Colonic mucosa (tissue), 4 donors: ENCODE measurements around the gene RAET1L. TPM values are rescaled to one million over a fixed set of nuclear protein-coding genes. Genes with fewer than 3 reads are reported as not detected.
"Not testable (repeated sequence)": the region's sequence is repeated elsewhere in the genome, so short reads cannot be mapped to it uniquely, and the experiment has no call there.

Source experiments
- DNase-seq: peaks from one replicate; pipeline ENCODE4 v3.0.0-alpha.2; 2020
- H3K27ac ChIP-seq: fragments of 200-600 bp; one replicate; pipeline ENCODE4 v1.8.0; 2021
- H3K27me3 ChIP-seq: fragments of 200-600 bp; one replicate; pipeline ENCODE4 v1.8.0; 2021
- H3K36me3 ChIP-seq: fragments of 200-600 bp; one replicate; pipeline ENCODE4 v1.8.0; 2021
- H3K4me1 ChIP-seq: fragments of 200-600 bp; one replicate; pipeline ENCODE4 v1.8.0; 2021; ENCODE audit warnings: mild to moderate bottlenecking
- H3K4me3 ChIP-seq: fragments of 200-600 bp; one replicate; pipeline ENCODE4 v1.8.0; 2021
- H3K9ac ChIP-seq, 2 donors: one replicate each; pipeline ENCODE4 v1.7.0; 2013; ENCODE audit warnings: control low read depth in 2 of 2, low read depth in 2 of 2, low read length in 2 of 2
- H3K9me3 ChIP-seq: fragments of 200-600 bp; one replicate; pipeline ENCODE4 v1.8.0; 2021
- intact Hi-C: fragments of 100-400 bp; cut with DNase I; formaldehyde crosslinking; loops from one replicate; pipeline ENCODE4 v1.14.1; 2022
- total RNA-seq, 2 donors: library from RNA; stranded (reverse); fragmentation: NEBNext Ultra II Directional in 1 of 2; extraction: Animal tissue kit (Norgen Biotek cat#: 25700) in 1 of 2; gene quantifications; one replicate each; pipeline ENCODE4 v1.2.1, GENCODE V29; 2021
- TF ChIP-seq, protein P1 (sequence below): fragments of 200-600 bp; IDR thresholded peaks from one replicate; pipeline ENCODE4 v1.8.0; 2022; ENCODE audit warnings: antibody characterized with exemption, mild to moderate bottlenecking
- donor health status: healthy.
- donor health status: DM: no; HTN: no; CAD: no.
- donor health status: DM: no; HTN: no; CAD: no.

The RAET1L gene
- total RNA-seq, 2 donors from 2014 or later: 0.24 to 3.2 TPM

DNA sequence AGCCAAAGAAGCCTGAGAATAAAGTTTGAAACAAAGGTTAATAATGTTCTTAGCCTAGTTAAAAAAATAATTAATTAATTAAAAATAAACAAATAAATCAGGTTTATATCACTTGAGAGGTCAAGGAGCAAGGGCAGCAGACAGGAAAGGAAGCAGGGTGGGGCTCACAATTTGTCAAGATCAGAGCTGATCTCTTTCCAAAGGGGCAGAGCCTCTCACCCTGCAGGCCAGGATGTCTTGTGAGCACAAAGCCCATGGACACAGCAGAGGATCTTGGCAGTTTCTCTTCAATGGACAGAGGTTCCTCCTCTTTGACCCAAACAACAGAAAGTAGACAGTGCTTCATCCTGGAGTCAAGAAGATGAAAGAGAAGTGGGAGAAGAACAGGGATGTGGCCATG is 46.7 kb downstream of the RAET1L start:
- peaks cover 17% of the 10 kb centered on the region for H3K27me3 ChIP-seq
- no peaks in the 10 kb centered on the region for H3K4me1 ChIP-seq
- no peaks in the 10 kb centered on the region for H3K9me3 ChIP-seq
- no peak overlapping the region for H3K9ac ChIP-seq
- TF ChIP-seq, protein P1, sequence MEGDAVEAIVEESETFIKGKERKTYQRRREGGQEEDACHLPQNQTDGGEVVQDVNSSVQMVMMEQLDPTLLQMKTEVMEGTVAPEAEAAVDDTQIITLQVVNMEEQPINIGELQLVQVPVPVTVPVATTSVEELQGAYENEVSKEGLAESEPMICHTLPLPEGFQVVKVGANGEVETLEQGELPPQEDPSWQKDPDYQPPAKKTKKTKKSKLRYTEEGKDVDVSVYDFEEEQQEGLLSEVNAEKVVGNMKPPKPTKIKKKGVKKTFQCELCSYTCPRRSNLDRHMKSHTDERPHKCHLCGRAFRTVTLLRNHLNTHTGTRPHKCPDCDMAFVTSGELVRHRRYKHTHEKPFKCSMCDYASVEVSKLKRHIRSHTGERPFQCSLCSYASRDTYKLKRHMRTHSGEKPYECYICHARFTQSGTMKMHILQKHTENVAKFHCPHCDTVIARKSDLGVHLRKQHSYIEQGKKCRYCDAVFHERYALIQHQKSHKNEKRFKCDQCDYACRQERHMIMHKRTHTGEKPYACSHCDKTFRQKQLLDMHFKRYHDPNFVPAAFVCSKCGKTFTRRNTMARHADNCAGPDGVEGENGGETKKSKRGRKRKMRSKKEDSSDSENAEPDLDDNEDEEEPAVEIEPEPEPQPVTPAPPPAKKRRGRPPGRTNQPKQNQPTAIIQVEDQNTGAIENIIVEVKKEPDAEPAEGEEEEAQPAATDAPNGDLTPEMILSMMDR: no peak
- H3K27ac ChIP-seq: no peak overlapping the region
- DNase-seq: no peak
- H3K36me3 ChIP-seq: no peaks in the 10 kb centered on the region
- no peak overlapping the region for H3K4me3 ChIP-seq
- intact Hi-C loops: no loop called here

DNA sequence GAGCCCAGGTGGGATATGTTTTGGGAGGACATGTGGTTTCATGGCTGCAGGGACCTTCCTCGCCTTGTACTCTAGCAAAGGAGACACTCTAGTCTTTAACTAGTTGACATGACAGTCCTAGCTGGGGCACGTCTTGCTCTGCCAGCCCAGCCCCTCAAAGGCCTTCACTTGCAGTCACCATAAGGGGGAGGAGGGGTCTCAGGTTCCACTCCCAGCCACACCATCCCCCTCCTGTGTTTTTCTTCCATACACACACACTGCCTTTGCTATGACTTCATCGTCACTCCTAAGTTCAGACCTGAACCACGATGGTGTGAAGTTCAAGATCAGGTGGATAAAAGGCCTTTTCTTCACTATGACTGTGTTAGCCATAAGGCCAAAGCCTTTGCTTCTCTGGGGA is 48.1 kb downstream of the RAET1L start:
- TF ChIP-seq, protein P1: no peak
- Histone ChIP-seq H3K27ac (no peak overlapping the region), H3K27me3 (peaks cover 5% of the 10 kb centered on the region), H3K36me3 (no peaks in the 10 kb centered on the region), H3K9ac (no peak overlapping the region), H3K9me3 (no peaks in the 10 kb centered on the region), H3K4me1 (no peaks in the 10 kb centered on the region), H3K4me3 (no peak overlapping the region)
- intact Hi-C loops: no loop called here
- DNase-seq: no peak

DNA sequence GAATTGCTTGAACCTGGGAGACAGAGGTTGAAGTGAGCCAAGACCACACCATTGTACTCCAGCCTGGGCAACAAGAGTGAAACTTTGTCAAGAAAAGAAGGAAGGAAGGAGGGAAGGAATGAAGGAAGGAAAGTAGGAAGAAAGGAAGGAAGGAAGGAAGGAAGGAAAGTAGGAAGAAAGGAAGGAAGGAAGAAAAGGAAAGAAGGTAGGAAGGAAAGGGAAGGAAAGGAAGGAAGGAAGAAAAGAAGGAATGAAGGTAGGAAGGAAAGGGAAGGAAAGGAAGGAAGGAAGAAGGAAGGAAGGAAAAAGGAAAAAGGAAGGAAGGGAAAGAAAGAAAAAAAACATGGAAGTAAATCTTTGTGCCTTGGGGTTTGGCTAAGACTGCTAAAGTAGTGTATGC is 49.9 kb downstream of the RAET1L start:
- no peaks in the 10 kb centered on the region for H3K27me3 ChIP-seq
- no peak overlapping the region for H3K4me3 ChIP-seq
- H3K36me3 ChIP-seq: no peaks in the 10 kb centered on the region
- no peaks in the 10 kb centered on the region for H3K9me3 ChIP-seq
- no peak for DNase-seq
- H3K9ac ChIP-seq: no peak overlapping the region
- H3K4me1 ChIP-seq: no peaks in the 10 kb centered on the region
- TF ChIP-seq, protein P1: no peak
- H3K27ac ChIP-seq: no peak overlapping the region
- intact Hi-C loops: no loop called here

DNA sequence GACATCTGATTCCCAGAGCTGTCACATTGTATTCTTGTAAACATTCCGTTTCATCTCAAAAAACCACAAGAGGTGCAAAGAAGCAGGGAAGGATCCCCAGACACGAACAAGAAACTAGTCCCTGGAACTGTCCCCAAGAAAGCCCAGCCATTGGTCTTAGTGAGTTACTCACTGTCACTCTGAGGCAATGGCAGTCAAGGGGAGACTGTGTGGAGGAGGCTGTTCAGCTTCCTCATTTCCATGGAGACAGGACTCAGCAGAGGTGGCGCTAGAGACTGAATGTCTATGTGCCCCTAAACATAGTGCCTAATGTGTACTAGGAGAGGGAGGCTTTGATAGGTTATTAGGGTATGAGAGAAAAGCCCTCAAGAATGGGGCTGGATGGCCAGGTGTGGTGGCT is 50.5 kb downstream of the RAET1L start:
- H3K36me3 ChIP-seq: no peaks in the 10 kb centered on the region
- no peaks in the 10 kb centered on the region for H3K4me1 ChIP-seq
- no peak overlapping the region for H3K27ac ChIP-seq
- no peak overlapping the region for H3K9ac ChIP-seq
- intact Hi-C loops: no loop called here
- no peak overlapping the region for H3K4me3 ChIP-seq
- TF ChIP-seq, protein P1: no peak
- no peaks in the 10 kb centered on the region for H3K27me3 ChIP-seq
- H3K9me3 ChIP-seq: no peaks in the 10 kb centered on the region
- no peak for DNase-seq

GRCh38 chr6:149974394-149974793 is 50.9 kb downstream of the RAET1L start:
- H3K4me3 ChIP-seq, H3K27me3 ChIP-seq, H3K9me3 ChIP-seq, DNase-seq, H3K9ac ChIP-seq, intact Hi-C loops, H3K27ac ChIP-seq, H3K36me3 ChIP-seq, H3K4me1 ChIP-seq: not testable (repeated sequence)

GRCh38 chr6:149969635-149970034 is 55.7 kb downstream of the RAET1L start:
- Histone ChIP-seq H3K27me3 (peaks cover 21% of the 10 kb centered on the region), H3K9me3 (no peaks in the 10 kb centered on the region), H3K36me3 (no peaks in the 10 kb centered on the region), H3K27ac (no peak overlapping the region), H3K4me3 (no peak overlapping the region), H3K9ac (no peak overlapping the region), H3K4me1 (no peaks in the 10 kb centered on the region)
- DNase-seq: no peak
- intact Hi-C loops: no loop called here
- TF ChIP-seq, protein P1: no peak

GRCh38 chr6:149968909-149969308 is 56.4 kb downstream of the RAET1L start:
- DNase-seq, H3K36me3 ChIP-seq, H3K27ac ChIP-seq, H3K4me1 ChIP-seq, H3K9ac ChIP-seq, intact Hi-C loops, H3K9me3 ChIP-seq, H3K4me3 ChIP-seq: not testable (repeated sequence)
- peaks cover 28% of the 10 kb centered on the region for H3K27me3 ChIP-seq
